SK-MEL-5 (cell line): ENCODE results near the gene RAB2B. TPM values are rescaled to one million over a fixed set of nuclear protein-coding genes. Genes with fewer than 3 reads are reported as not detected.
"Not testable (repeated sequence)": the region's sequence is repeated elsewhere in the genome, so short reads cannot be mapped to it uniquely, and the experiment has no call there.

Experiments
- DNase-seq: peaks from one replicate; pipeline ENCODE4 v3.0.0-alpha.2; 2016; ENCODE audit warnings: low read depth, low spot score
- in situ Hi-C: cut with HindIII; loops from 2 replicates; pipeline ENCODE4 v1.10.0; 2016; ENCODE audit warnings: low sequenced_read_pairs, high pct_unique_total_duplicates, low pct_unique_long_range_greater_than_20kb
- total RNA-seq: library from RNA; depleted of rRNA; stranded (reverse); fragments of >200 nt; shearing (Covaris generic); gene quantifications from 2 replicates; pipeline ENCODE4 v1.2.3, GENCODE V29; 2014

Gene RAB2B
- total RNA-seq, 1 experiment from 2014 or later: 15.5 TPM

- peak; percentile 66 for DNase-seq
- in situ Hi-C loops: no loop called here
These were observed 22.1 kb upstream of the RAB2B start for GRCh38 chr14:21498540-21499526.

- in situ Hi-C loops: no loop called here
- no peak for DNase-seq
These were observed 19.7 kb upstream of the RAB2B start for GRCh38 chr14:21496453-21496852.

GRCh38 chr14:21494902-21495762 is 18.4 kb upstream of the RAB2B start:
- no peak for DNase-seq
- in situ Hi-C loops: no loop called here

- DNase-seq: no peak
- in situ Hi-C loops: no loop called here
These were observed 9.9 kb upstream of the RAB2B start for GRCh38 chr14:21486640-21487087.

- in situ Hi-C loops: no loop called here
- peak; percentile 73 for DNase-seq
These were observed 235 bp downstream of the RAB2B start for GRCh38 chr14:21476523-21476924.

- no peak for DNase-seq
- in situ Hi-C loops: no loop called here
These were observed 814 bp downstream of the RAB2B start for GRCh38 chr14:21475767-21476522.

- in situ Hi-C loops: no loop called here
- peak; percentile 57 for DNase-seq
These were observed 9.1 kb downstream of the RAB2B start for GRCh38 chr14:21467616-21468015.

- in situ Hi-C loops: no loop called here
- DNase-seq: peak; percentile 99
These were observed 20.7 kb downstream of the RAB2B start, which contains the start of gene CHD8 for GRCh38 chr14:21455912-21456667. Gene CHD8 (minus strand): TSS chr14:21456123. CDS start chr14:21431643, 24,480 bp downstream.

GRCh38 chr14:21455592-21455911 is 21.2 kb downstream of the RAB2B start:
- in situ Hi-C loops: no loop called here
- no peak for DNase-seq

- in situ Hi-C loops: no loop called here
- DNase-seq: peak; percentile 1
These were observed 21.8 kb downstream of the RAB2B start for GRCh38 chr14:21454843-21455544.

GRCh38 chr14:21449899-21450216 is 26.9 kb downstream of the RAB2B start:
- DNase-seq: no peak
- in situ Hi-C loops: no loop called here

GRCh38 chr14:21442657-21443056 is 34.1 kb downstream of the RAB2B start:
- in situ Hi-C loops, DNase-seq: not testable (repeated sequence)

- in situ Hi-C loops: no loop called here
- peak; percentile 12 for DNase-seq
These were observed 35.9 kb downstream of the RAB2B start for GRCh38 chr14:21440859-21441258.

- peak; percentile 98 for DNase-seq
- in situ Hi-C loops: no loop called here
These were observed 39.5 kb downstream of the RAB2B start for GRCh38 chr14:21437063-21437901.

GRCh38 chr14:21436567-21437062 is 40.1 kb downstream of the RAB2B start:
- DNase-seq: no peak
- in situ Hi-C loops: no loop called here

GRCh38 chr14:21431126-21431525 is 45.6 kb downstream of the RAB2B start:
- in situ Hi-C loops: no loop called here
- no peak for DNase-seq
